Measurements from ENCODE around the gene POMT1. TPM values are rescaled to one million over a fixed set of nuclear protein-coding genes. Genes with fewer than 3 reads are reported as not detected.

POMT1 gene
- total RNA-seq, 1 experiment from 2014 or later, result 22.9 TPM

- DNase-seq (ENCODE audit: low read depth), result no peak
Observed at GRCh38 chr9:131554087-131554842, 51.5 kb downstream of the POMT1 start.

- DNase-seq (ENCODE audit: low read depth), result no peak
Observed at GRCh38 chr9:131554843-131555351, 52.2 kb downstream of the POMT1 start.

- no peak for DNase-seq (ENCODE audit: low read depth)
Observed at GRCh38 chr9:131555841-131556673, 53.3 kb downstream of the POMT1 start.

GRCh38 chr9:131557855-131558548 lies 55.3 kb downstream of the POMT1 start:
- DNase-seq (ENCODE audit: low read depth), result no peak

DNA sequence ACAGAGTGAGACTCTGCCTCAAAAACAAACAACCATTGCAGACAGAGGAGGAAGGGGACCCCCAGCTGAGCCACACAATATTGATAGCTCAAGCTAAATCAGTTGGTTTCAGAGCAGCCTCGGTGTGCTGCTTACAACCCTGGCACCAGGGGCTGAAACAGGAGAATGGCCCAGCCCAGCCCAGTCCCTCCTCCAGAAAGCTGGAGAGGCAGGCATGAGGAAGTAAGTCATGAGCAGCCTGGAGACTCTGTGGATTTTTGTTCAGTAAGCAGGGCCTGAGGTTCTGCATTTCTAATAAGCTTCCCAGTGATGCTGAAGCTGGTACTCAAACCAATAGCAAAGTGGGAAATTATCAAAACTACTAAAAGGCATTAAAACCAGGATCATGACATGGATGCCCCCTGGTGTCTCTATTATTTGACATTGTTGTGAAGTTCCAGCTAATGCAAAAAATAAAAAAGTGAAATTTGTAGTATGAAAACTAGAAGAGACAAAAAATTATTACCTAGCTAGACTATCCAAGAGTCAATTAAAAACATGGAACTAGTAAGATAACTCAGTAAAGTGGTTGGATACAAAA lies 56.8 kb downstream of the POMT1 start:
- DNase-seq (ENCODE audit: low read depth), result no peak

DNA sequence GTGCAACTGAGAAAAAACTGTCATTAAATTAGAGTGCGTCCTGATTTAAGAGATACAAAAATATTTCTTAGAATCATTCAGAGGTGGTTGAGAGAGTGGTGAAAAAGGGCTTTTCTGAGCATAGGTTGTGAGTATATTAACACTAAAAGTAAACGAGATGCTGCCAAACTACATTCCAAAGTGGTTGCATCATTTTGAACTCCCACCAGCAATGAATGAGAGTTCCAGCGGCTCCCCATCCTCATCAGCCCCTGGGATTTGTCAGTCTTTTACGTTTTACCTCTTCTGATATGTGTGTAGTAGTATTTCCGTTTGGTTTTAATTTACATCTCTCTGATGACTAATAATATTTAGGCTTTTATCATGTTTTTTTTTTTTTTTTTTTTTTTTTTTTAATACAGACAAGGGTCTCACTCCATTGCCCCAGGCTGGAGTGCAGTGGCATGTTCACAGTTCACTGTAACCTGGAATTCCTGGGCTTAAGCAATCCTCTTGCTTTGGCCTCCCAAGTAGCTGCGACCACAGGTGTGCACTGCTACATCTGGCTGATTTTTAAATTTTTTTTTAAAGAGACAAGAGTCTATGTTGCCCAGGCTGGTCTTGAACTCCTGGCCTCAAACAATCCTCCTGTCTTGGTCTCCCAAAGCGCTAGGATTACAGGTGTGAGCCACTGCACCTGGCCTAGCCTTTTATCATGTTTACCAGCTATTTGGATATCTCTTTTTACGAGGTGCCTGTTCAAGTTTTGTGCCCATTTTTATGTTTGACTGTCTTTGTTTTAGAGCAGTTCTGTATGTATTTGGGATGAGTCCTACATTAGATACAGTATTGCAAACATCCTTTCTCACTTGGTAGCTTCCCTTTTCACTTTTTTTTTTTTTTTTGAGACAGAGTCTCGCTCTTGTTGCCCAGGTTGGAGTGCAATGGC lies 59.6 kb downstream of the POMT1 start:
- peak; percentile 37 for DNase-seq (ENCODE audit: low read depth)

GRCh38 chr9:131565369-131565768 lies 62.7 kb downstream of the POMT1 start:
- DNase-seq (ENCODE audit: low read depth), result no peak

GRCh38 chr9:131566158-131566557 lies 63.4 kb downstream of the POMT1 start:
- no peak for DNase-seq (ENCODE audit: low read depth)

- no peak for DNase-seq (ENCODE audit: low read depth)
Observed at GRCh38 chr9:131567910-131568309, 65.2 kb downstream of the POMT1 start.

Other genes with a start within 250 kb of the POMT1 start
- gene FAM78A, start 226.4 kb upstream of the POMT1 start, total RNA-seq (2014; rRNA removed; shearing (Covaris generic)), result 0.51 and 0.71 TPM in 2 replicates
- gene PLPP7, start 213.2 kb upstream of the POMT1 start, total RNA-seq (2014; rRNA removed; shearing (Covaris generic)), result 5.4 and 7.1 TPM in 2 replicates
- 54.0 and 83.5 TPM in 2 replicates for gene PRRC2B, start 108.8 kb upstream of the POMT1 start, total RNA-seq (2014; rRNA removed; shearing (Covaris generic))
- 36.5 and 37.7 TPM in 2 replicates for gene UCK1, start 28.3 kb downstream of the POMT1 start, total RNA-seq (2014; rRNA removed; shearing (Covaris generic))
- not detected in 2 replicates for gene PRRT1B, start 42.6 kb downstream of the POMT1 start, total RNA-seq (2014; rRNA removed; shearing (Covaris generic))
- 12.3 and 34.2 TPM in 2 replicates for gene RAPGEF1, start 237.2 kb downstream of the POMT1 start, total RNA-seq (2014; rRNA removed; shearing (Covaris generic))